Endodermal cell (in vitro differentiated cells): ENCODE results near the gene EDN1. TPM values are rescaled to one million over a fixed set of nuclear protein-coding genes. Genes with fewer than 3 reads are reported as not detected.

ENCODE experiments used
- DNase-seq: peaks from one replicate; pipeline ENCODE4 v3.0.0-alpha.2; 2017
- H3K27ac ChIP-seq: 2 replicates; pipeline ENCODE4 v1.5.1; 2013; ENCODE audit warnings: mild to moderate bottlenecking, low read depth, low read length, moderate library complexity
- H3K27me3 ChIP-seq: 2 replicates; pipeline ENCODE4 v1.6.1; 2013; ENCODE audit warnings: mild to moderate bottlenecking, low read length, moderate library complexity; ENCODE audit not compliant: insufficient read depth, control insufficient read depth, poor library complexity, severe bottlenecking
- H3K36me3 ChIP-seq: 2 replicates; pipeline ENCODE4 v1.7.0; 2013; ENCODE audit warnings: mild to moderate bottlenecking, low read length, moderate library complexity; ENCODE audit not compliant: control insufficient read depth, insufficient read depth
- H3K4me1 ChIP-seq: one replicate; pipeline ENCODE4 v1.7.0; 2013; ENCODE audit warnings: low read length; ENCODE audit not compliant: control insufficient read depth, insufficient read depth
- H3K4me3 ChIP-seq: 2 replicates; pipeline ENCODE4 v1.5.1; 2013; ENCODE audit warnings: mild to moderate bottlenecking, low read length, moderate library complexity
- H3K9ac ChIP-seq: 2 replicates; pipeline ENCODE4 v1.6.1; 2013; ENCODE audit warnings: mild to moderate bottlenecking, low read length, moderate library complexity; ENCODE audit not compliant: poor library complexity, severe bottlenecking; ENCODE audit errors: extremely low read depth
- H3K9me3 ChIP-seq: 2 replicates; pipeline ENCODE4 v1.6.1; 2013; ENCODE audit warnings: mild to moderate bottlenecking, low read length, moderate library complexity; ENCODE audit not compliant: control insufficient read depth
- H3K27ac Mint-ChIP-seq: 2 replicates; pipeline ENCODE4 v1.8.0; 2020; ENCODE audit warnings: mixed read lengths
- H3K27me3 Mint-ChIP-seq: 2 replicates; pipeline ENCODE4 v1.8.0; 2021; ENCODE audit warnings: mild to moderate bottlenecking, mixed read lengths; ENCODE audit not compliant: insufficient read depth
- H3K36me3 Mint-ChIP-seq: 2 replicates; pipeline ENCODE4 v1.8.0; 2020; ENCODE audit warnings: low read depth, mixed read lengths
- H3K4me1 Mint-ChIP-seq: 2 replicates; pipeline ENCODE4 v1.8.0; 2020; ENCODE audit warnings: mixed read lengths
- H3K4me3 Mint-ChIP-seq: 2 replicates; pipeline ENCODE4 v1.8.0; 2020; ENCODE audit warnings: mild to moderate bottlenecking, moderate library complexity, mixed read lengths
- H3K9me3 Mint-ChIP-seq: 2 replicates; pipeline ENCODE4 v1.8.0; 2020; ENCODE audit warnings: mild to moderate bottlenecking, mixed read lengths
- WGBS, 2 experiments: methylation state at CpG; one replicate each; pipeline versions ENCODE4 v1.1.5 to v1.1.7; 2013; ENCODE audit warnings: missing lambda C conversion rate in 2 of 2, mixed read lengths in 1 of 2; ENCODE audit not compliant: insufficient coverage in 1 of 2, insufficient read length in 1 of 2; 5-methylcytosine and 5-hydroxymethylcytosine counted together
- total RNA-seq, 2 donors: library from RNA; stranded (reverse); fragmentation: NEBNext Ultra II Directional in 1 of 2; extraction: Animal tissue kit (Norgen Biotek cat#: 25700) in 1 of 2; gene quantifications; 2 replicates in 1 of 2; 3 replicates in 1 of 2; pipeline ENCODE4 v1.2.1, GENCODE V29; 2021
- TF ChIP-seq, protein P1 (sequence below): fragments of 200-600 bp; sonication (generic); conservative IDR thresholded peaks from 2 replicates; pipeline ENCODE4 v1.5.0; 2021; ENCODE audit warnings: antibody characterized with exemption, mild to moderate bottlenecking

Gene EDN1
- total RNA-seq, 2 donors from 2014 or later: 0.27 to 0.46 TPM

DNA sequence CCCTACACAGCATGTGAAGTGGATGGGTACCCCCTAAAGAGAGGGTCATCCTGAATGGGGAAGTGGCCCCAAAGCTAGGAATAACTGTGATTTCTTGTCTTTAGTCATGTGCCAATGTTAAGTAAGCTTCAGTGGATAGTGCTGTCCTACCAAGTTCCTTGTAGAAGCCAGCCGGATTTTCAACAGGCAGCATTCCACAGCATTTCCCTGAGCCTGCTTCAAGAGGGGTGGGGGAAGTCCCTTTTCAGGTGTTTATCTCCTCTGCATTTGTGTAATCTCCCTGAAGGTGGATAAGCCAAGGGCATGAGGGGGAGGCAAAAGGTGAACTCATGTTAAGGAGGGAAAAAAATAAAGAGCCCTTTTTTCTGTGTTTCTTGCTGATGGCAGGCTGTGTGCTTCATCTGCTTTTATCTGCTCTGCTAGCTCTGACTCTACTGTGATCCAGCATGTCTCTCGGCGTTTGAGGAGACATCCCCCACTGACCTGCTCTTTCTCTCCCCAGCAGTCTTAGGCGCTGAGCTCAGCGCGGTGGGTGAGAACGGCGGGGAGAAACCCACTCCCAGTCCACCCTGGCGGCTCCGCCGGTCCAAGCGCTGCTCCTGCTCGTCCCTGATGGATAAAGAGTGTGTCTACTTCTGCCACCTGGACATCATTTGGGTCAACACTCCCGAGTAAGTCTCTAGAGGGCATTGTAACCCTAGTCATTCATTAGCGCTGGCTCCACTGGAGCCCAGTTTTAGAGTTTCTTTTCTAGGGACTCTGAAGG is 1.9 kb downstream of the EDN1 start:
- Histone ChIP-seq H3K9ac (no peak overlapping the region), H3K27ac (no peak overlapping the region), H3K4me1 (no peaks in the 10 kb centered on the region), H3K27me3 (peaks cover 52% of the 10 kb centered on the region), H3K4me3 (peak overlapping the region; percentile 56), H3K36me3 (no peaks in the 10 kb centered on the region), H3K9me3 (no peaks in the 10 kb centered on the region)
- no peaks in the 10 kb centered on the region for H3K9me3 Mint-ChIP-seq
- TF ChIP-seq, protein P1, sequence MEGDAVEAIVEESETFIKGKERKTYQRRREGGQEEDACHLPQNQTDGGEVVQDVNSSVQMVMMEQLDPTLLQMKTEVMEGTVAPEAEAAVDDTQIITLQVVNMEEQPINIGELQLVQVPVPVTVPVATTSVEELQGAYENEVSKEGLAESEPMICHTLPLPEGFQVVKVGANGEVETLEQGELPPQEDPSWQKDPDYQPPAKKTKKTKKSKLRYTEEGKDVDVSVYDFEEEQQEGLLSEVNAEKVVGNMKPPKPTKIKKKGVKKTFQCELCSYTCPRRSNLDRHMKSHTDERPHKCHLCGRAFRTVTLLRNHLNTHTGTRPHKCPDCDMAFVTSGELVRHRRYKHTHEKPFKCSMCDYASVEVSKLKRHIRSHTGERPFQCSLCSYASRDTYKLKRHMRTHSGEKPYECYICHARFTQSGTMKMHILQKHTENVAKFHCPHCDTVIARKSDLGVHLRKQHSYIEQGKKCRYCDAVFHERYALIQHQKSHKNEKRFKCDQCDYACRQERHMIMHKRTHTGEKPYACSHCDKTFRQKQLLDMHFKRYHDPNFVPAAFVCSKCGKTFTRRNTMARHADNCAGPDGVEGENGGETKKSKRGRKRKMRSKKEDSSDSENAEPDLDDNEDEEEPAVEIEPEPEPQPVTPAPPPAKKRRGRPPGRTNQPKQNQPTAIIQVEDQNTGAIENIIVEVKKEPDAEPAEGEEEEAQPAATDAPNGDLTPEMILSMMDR: peak; percentile 70
- peak; percentile 75 for DNase-seq
- H3K4me3 Mint-ChIP-seq: peak overlapping the region; percentile 45
- no peak overlapping the region for H3K27ac Mint-ChIP-seq
- no peaks in the 10 kb centered on the region for H3K36me3 Mint-ChIP-seq
- whole genome bisulfite sequencing, 2 experiments: 19 to 24% methylated on average over 15 of the region's 15 CpGs
- H3K27me3 Mint-ChIP-seq: peaks cover 56% of the 10 kb centered on the region
- H3K4me1 Mint-ChIP-seq: peaks cover 33% of the 10 kb centered on the region

DNA sequence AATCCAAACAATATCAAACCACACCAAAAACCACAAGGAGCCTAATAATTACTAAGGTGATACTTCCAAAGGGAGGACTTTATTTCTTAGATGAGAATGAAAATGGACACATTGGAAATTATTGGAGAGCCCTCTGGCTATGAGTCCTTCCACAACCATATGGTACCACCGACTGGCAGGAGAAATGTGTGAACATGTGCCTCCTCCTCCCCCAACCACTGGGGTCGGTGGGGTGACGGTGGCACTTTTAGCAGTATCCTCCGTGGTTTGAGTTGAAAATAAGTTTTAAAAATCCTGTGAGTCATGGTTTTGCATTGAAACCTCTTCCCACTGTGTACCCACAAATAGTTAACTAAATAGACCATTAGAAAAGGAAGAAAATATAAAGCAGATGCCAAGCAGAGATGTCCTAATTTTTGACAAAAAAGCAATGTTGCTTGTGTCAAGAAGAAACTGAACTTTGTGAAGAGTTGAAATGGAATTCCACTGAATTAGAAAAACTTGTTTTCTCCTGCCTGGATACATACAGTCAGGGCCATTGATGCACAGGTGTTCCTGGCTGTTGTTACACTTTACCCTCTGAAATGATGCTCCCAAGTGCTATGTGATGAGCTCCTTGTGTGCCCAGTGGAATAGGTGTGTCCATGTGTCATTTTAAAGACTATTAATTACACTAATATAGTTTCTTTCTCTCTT is 3.2 kb downstream of the EDN1 start:
- Histone ChIP-seq H3K4me1 (no peaks in the 10 kb centered on the region), H3K27me3 (peaks cover 47% of the 10 kb centered on the region), H3K9me3 (no peaks in the 10 kb centered on the region), H3K9ac (no peak overlapping the region), H3K4me3 (no peak overlapping the region), H3K27ac (no peak overlapping the region), H3K36me3 (no peaks in the 10 kb centered on the region)
- WGBS, 2 experiments: 80 to 100% methylated on average over 1 to 4 of the region's 4 CpGs
- H3K9me3 Mint-ChIP-seq: no peaks in the 10 kb centered on the region
- peaks cover 52% of the 10 kb centered on the region for H3K27me3 Mint-ChIP-seq
- no peak for DNase-seq
- H3K4me3 Mint-ChIP-seq: no peak overlapping the region
- no peaks in the 10 kb centered on the region for H3K36me3 Mint-ChIP-seq
- H3K4me1 Mint-ChIP-seq: peaks cover 29% of the 10 kb centered on the region
- TF ChIP-seq, protein P1: no peak
- no peak overlapping the region for H3K27ac Mint-ChIP-seq

DNA sequence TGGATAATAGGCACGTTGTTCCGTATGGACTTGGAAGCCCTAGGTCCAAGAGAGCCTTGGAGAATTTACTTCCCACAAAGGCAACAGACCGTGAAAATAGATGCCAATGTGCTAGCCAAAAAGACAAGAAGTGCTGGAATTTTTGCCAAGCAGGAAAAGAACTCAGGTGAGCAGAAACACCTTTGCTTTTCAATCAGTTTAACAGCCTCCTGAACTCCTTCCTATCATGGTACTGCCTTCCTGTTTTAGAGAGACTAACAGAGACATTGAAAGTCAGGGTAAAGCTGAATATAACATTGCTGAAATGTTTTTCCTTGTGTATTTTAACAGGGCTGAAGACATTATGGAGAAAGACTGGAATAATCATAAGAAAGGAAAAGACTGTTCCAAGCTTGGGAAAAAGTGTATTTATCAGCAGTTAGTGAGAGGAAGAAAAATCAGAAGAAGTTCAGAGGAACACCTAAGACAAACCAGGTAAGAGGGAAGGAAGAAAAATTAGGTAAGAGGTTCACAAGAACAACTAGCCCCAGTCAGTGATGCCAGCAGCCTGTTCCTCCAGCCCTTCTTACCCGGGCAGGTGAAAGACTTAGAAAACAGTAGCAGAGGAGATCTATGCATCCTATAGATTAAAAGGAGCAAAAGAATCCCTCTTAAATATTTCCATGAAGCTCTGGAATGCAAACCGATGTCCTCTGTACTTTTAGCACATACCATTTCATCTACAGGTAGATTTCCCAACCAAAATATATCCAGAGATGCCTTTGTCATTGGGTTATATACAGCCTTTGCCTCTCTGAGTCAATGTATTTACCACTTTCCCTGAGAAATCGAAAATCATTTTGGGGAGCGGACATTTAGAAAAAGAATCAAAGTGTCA is 4.0 kb downstream of the EDN1 start:
- H3K4me3 ChIP-seq: no peak overlapping the region
- Mint-ChIP-seq H3K27me3 (peaks cover 50% of the 10 kb centered on the region), H3K36me3 (no peaks in the 10 kb centered on the region), H3K4me3 (no peak overlapping the region), H3K27ac (no peak overlapping the region), H3K9me3 (no peaks in the 10 kb centered on the region), H3K4me1 (peaks cover 22% of the 10 kb centered on the region)
- no peaks in the 10 kb centered on the region for H3K9me3 ChIP-seq
- TF ChIP-seq, protein P1: no peak
- no peaks in the 10 kb centered on the region for H3K36me3 ChIP-seq
- H3K9ac ChIP-seq: no peak overlapping the region
- H3K4me1 ChIP-seq: no peaks in the 10 kb centered on the region
- H3K27me3 ChIP-seq: peaks cover 39% of the 10 kb centered on the region
- no peak for DNase-seq
- 85 to 91% methylated on average over 4 to 7 of the region's 7 CpGs for WGBS, 2 experiments
- H3K27ac ChIP-seq: no peak overlapping the region
